Activated naive CD4-positive, alpha-beta T cell treated with anti-CD3 and anti-CD28 coated beads, Interleukin-2, amount 50 U/mL, for 72 hours (primary cell): ENCODE measurements around the gene EPS15. TPM values are rescaled to one million over a fixed set of nuclear protein-coding genes. Genes with fewer than 3 reads are reported as not detected.
A peak's percentile ranks its signal among the peaks of the same experiment; 100 is the strongest.
"Not testable (repeated sequence)": the region's sequence is repeated elsewhere in the genome, so short reads cannot be mapped to it uniquely, and the experiment has no call there.

Source experiments
- ATAC-seq, 2 donors: fragments of 150-1000 bp; cut with Tn5 transposase; 2 replicates each; pipeline ENCODE4 v1.10.0; 2021; ENCODE audit warnings: mild to moderate bottlenecking in 2 of 2, moderate library complexity in 2 of 2
- DNase-seq, 2 donors: peaks; one replicate each; pipeline ENCODE4 v3.0.0; 2021 to 2022; ENCODE audit warnings: low spot score in 2 of 2
- H3K27ac Mint-ChIP-seq, 2 donors: one replicate each; pipeline ENCODE4 v1.8.0; 2022; ENCODE audit warnings: mild to moderate bottlenecking in 2 of 2, mixed read lengths in 2 of 2
- H3K36me3 Mint-ChIP-seq, 2 donors: one replicate each; pipeline ENCODE4 v1.8.0; 2022; ENCODE audit warnings: mixed read lengths in 2 of 2
- H3K9me3 Mint-ChIP-seq, 2 donors: one replicate each; pipeline ENCODE4 v1.8.0; 2022; ENCODE audit warnings: mixed read lengths in 2 of 2
- total RNA-seq, 2 donors: library from RNA; stranded (reverse); gene quantifications; one replicate each; pipeline ENCODE4 v1.2.3, GENCODE V29; 2022

Gene EPS15
- 10 to 100 TPM; 56.4 to 59.9 TPM for total RNA-seq

DNA sequence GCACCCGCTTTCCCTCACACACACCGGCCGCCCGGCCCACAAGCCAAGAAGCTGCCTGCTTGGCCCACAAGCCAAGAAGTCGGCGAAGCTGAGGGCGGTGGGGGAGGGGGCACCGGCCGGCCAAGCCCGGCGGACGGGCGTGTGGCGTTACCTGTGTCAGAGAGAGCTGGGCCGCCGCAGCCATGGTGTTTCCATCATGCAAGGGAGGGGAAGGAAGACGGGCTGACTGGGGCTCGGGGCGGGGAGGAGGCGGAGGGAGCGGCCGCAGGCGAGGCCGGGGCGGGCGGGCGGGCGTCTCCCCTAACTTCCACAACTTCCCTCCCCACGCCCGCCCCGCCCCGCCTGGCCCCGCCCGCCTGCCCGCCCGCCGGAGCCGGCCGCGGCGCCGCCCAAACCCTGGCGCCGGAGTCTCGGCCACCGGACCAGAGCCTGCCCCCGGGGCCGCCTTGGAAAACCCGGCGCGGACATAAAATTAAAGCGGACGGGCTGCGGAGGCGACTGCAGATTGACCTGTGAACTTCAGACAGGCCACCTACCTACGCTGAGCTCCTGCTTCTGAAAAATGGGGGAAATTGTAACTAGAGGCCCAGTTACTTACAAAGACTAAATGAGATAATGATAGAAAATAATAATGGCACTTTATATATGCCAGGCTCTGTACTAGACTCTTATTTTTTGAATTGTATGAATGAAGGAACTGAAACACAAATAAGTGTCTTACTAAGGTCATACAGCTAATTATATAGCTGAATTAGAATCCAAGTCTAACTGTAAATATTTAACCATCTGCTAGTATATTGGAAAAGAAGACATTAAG lies at the start of gene EPS15:
Gene EPS15, minus strand, starts transcription at position 219 of the 817 bp plus-strand sequence. Its CDS starts 35 bp downstream, at position 184.
- Mint-ChIP-seq H3K36me3 (peaks cover 14 to 21% of the 10 kb centered on the region in 2 donors), H3K27ac (peak within 1 kb of the TSS; percentile 94 to 98), H3K9me3 (peaks cover 0 to 9% of the 10 kb centered on the region in 2 donors)
- ATAC-seq, result peak; percentile 86 to 89
- DNase-seq, result peak; percentile 87 to 93

DNA sequence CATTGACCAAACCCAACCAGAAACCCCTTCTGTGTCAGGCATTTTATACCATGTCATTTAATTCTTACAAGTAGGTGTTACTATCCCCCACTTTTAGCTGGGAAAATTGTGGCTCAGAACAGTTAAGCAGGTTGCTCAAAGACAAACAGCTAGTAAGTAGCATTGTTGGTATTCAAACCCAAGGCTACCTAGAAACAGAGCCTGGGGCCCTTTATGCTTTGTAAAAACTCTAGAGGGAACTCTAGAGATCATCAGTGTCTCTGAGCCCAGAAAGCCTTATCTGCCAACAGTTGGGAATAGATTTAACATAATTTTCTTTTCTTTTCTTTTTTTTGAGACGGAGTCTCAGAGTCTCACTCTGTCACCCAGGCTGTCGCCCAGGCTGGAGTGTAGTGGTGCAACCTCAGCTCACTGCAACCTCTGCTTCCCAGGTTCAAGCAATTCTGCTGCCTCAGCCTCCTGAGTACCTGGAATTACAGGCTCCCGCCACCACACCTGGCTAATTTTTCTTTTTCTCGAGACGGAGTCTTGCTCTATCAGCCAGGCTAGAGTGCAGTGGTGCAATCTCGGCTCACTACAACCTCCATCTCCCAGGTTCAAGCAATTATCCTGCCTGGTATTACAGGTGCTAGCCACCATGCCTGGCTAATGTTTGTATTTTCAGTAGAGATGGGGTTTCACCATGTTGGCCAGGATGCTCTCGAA lies 49.3 kb upstream of the EPS15 start:
- Mint-ChIP-seq H3K27ac (peak overlapping the region in 1 of 2 donors; percentile 92), H3K9me3 (no peaks in the 10 kb centered on the region), H3K36me3 (no peaks in the 10 kb centered on the region)
- ATAC-seq, result no peak
- no peak for DNase-seq

DNA sequence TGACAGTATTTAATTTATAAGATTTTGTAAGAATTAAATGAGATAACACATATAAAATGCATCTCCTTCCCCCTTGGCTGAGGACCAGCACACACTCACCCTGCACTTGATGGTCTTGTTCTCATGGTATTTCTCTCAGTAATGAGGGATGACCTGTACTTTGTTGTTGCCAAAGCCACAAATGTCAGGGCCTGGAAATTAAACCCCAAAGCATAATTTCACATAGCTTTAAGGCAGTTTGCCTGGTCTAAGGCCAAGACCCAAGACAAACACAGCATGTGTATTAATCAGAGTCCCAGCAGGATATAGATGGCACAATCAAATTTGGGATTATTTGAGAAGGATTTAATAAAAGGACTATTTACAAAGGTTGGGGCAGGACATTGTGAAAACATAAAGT lies 48.6 kb upstream of the EPS15 start:
- ATAC-seq (no peak), DNase-seq (no peak)
- no peaks in the 10 kb centered on the region for H3K9me3 Mint-ChIP-seq
- H3K36me3 Mint-ChIP-seq, result no peaks in the 10 kb centered on the region
- H3K27ac Mint-ChIP-seq, result no peak overlapping the region

DNA sequence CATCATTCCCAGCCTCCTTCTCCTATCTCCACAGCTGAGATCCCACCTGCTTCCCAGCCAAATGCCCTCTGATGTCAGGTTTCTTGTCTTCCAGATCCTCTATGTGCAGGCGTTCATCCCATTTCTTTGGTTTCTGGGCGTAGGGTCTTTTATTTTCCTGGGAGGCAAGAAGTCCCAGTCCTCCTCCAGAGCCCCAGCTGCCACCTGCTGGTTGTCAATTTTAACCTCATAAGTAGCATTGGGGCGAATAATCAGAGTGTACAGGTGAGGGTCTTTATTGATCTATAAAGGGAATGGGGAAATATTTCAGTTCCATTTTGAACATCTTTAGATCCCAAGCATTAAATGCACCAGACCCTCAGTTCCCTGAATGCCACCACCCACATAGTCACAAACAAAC lies 47.2 kb upstream of the EPS15 start:
- no peak overlapping the region for H3K27ac Mint-ChIP-seq
- no peaks in the 10 kb centered on the region for H3K36me3 Mint-ChIP-seq
- DNase-seq, result no peak
- no peak for ATAC-seq
- H3K9me3 Mint-ChIP-seq, result no peaks in the 10 kb centered on the region

DNA sequence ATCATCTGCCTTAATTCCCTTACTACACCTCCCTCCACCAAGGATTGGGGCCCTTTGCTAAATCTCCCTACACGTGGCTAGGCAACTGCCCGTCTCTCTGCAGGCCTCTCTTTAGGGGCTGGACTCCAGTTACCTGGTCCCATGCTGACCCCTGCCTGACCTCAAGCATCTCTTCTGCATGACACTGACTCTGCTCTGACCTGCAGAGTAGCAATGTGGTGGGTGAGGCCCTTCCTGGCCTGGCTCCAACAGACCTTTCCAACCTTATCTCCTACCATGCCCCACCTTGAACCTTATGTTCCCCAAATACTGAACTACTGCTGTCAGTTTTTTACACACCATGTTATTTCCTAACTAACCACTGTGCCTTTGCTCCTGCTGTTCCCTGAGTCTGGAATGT lies 45.9 kb upstream of the EPS15 start:
- H3K36me3 Mint-ChIP-seq, result no peaks in the 10 kb centered on the region
- H3K27ac Mint-ChIP-seq, result no peak overlapping the region
- DNase-seq (no peak), ATAC-seq (no peak)
- H3K9me3 Mint-ChIP-seq, result no peaks in the 10 kb centered on the region

DNA sequence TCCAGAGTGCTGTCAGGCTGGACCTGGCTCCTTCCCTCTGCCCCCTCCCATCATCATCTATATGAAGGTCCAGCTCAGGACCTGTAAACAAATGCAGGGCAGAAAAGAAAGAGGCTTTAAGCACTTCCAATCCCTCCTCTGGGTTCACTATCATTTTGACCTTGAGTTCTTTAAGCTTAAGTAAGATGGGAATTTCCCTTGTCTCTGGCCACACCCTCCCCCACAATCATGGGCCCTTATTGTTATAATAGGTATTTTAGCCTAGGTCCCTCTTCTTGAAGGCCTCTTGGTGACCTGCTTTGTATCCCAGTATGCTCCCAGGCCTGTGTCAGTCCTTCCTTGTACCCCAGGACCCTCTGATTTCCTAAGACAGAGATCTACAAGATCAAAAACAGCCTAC lies 45.1 kb upstream of the EPS15 start:
- Mint-ChIP-seq H3K9me3 (no peaks in the 10 kb centered on the region), H3K27ac (peak overlapping the region in 1 of 2 donors; percentile 81), H3K36me3 (no peaks in the 10 kb centered on the region)
- peak in 1 of 2 donors; percentile 68 for ATAC-seq
- DNase-seq, result no peak

DNA sequence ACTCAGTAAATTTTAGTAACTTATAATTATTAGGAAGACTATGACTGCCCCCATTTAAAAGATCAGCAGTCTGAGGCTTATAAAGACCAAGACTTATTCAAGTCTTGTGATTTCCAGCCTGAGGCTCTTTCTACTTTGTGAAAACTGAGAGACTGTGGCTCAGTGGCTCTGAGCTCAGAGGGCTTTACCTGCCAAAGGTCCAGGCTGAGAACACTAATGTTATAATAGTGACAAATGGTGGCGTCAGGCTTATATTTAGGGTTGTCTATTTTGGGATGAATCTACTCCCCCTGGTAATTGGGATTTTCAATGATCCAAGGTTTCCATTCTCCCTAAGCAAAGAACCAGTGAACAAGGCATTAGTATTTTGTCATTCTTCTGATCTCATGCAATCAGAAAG lies 42.6 kb upstream of the EPS15 start:
- Mint-ChIP-seq H3K9me3 (no peaks in the 10 kb centered on the region), H3K27ac (no peak overlapping the region), H3K36me3 (no peaks in the 10 kb centered on the region)
- DNase-seq (no peak), ATAC-seq (no peak)

DNA sequence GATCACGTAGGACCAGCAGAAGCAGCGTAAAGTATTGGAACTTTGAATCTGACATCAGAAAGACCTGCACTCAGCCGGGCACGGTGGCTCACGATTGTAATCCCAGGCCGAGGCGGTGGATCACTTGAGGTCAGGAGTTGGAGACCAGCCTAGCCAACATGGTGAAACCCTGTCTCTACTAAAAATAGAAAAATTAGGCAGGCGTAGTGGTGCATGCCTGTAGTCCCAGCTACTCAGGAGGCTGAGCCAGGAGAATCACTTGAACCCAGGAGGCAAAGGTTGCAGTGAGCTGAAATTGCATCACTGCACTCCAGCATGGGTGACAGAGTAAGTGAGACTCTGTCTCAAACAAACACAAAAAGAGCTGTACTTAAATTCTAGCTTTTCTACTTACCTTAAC lies 41.8 kb upstream of the EPS15 start:
- not testable (repeated sequence) for H3K27ac Mint-ChIP-seq, H3K36me3 Mint-ChIP-seq, H3K9me3 Mint-ChIP-seq

DNA sequence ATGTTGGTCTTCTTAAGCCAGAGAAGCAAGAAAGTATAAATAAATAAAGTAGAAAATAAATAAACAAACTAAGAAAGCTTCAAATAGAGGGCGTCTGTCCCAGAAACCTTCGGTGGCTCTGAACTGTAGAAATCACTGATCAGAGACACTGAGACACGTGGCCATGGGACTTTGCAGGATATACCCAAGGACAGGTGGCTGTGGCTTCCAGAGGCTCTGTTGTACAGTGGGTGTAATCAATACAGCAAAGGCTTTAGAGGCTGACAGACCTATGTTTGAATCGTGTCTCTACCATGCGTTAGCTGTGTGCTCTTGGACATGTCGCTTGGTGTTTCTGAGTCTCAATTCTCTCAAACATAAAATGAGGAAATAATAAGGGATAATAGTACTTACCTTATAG lies 41.0 kb upstream of the EPS15 start:
- DNase-seq (no peak), ATAC-seq (no peak)
- Mint-ChIP-seq H3K36me3 (no peaks in the 10 kb centered on the region), H3K27ac (no peak overlapping the region), H3K9me3 (no peaks in the 10 kb centered on the region)

More for the DNA sequence above, 41.8 kb upstream of the EPS15 start:
- DNase-seq, ATAC-seq: not testable (repeated sequence)

DNA sequence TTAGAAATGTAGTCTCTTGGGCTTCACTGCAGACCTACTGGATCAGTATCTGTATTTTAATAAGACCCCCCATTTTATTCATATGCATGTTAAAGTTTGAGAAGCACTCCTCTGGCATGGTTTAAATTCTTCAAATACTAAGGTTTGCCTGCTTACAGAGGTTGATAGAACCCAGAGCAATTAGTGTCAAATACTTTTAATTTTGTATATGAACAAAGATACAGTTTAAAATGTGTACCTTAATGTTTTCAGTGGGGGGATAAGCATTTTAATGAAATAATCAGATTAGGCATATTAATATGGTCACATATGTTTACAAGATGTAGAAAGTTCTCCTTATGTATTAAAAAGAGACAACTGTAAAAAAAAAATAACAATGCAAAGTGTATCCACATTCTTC lies 40.4 kb upstream of the EPS15 start:
- ATAC-seq (no peak), DNase-seq (no peak)
- Mint-ChIP-seq H3K9me3 (no peaks in the 10 kb centered on the region), H3K36me3 (no peaks in the 10 kb centered on the region), H3K27ac (no peak overlapping the region)

DNA sequence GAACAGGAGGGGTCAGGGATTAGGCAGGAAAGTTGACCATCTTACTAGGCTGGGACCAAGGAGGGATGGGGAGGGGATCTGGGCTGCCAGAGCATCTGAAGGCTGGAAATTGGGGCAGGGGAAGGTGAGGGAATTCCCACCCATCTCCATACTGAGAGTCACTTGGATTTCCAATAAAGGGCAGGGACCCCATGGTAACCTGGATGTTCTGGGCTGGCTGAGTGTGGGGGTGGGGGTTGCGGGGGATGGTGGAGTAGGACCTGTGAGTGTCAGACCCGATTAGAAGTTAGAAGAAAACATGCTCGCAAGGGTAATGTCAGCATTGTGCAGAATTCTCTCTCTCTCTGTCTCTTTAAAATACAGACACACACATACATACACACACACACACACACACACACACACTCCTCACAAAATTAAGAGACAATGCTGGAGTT lies 40.0 kb upstream of the EPS15 start:
- ATAC-seq, result no peak
- H3K27ac Mint-ChIP-seq, result peak overlapping the region in 1 of 2 donors; percentile 68

DNA sequence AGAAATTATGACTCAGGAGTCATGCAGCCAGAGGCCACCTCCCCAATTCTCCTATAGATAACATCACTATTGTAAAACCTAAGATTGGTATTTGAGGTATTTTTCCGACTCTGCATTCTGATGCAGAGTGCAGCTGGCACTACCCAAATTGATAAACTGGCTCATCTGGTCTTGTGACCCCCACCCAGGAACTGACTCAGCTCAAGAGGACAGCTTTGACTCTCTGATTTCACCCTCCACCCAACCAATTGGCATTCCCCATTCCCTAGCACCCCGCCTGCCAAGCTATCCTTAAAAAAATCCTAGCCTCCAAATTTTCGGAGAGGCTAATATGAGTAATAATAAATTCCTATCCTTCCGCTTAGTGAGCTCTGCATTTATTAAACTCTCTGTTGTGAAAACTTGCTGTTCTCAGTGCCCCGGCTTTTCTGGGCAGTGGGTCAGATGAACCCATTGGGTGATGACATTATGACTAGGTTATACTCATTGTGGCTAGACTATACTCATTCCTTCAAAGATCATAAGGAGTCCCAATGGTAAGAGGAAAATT lies 39.4 kb upstream of the EPS15 start:
- DNase-seq (peak in 1 of 2 donors; percentile 25), ATAC-seq (peak; percentile 75 to 88)
- Mint-ChIP-seq H3K27ac (peak overlapping the region in 1 of 2 donors; percentile 68), H3K9me3 (no peaks in the 10 kb centered on the region), H3K36me3 (no peaks in the 10 kb centered on the region)

More for the DNA sequence above, 40.0 kb upstream of the EPS15 start:
- DNase-seq, result no peak
- no peaks in the 10 kb centered on the region for H3K9me3 Mint-ChIP-seq
- H3K36me3 Mint-ChIP-seq, result no peaks in the 10 kb centered on the region

DNA sequence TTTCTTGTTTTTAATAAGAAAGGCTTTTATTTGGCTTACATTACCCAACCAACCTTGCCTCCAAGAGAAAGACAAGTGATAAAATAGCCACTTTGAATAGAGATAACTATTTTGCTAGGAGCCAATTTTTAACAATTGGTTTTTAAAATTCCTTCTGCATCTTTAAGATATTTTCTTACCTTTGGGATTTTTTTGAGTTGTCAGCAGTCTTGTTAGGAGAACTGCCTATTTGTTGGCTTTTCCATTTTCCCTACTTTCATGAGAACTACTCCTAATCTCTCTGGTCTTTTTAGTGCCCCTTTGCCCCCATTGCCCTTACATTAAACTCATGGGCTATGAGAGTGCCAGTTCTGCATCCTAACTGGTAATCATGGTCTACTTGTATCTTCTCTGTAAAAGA lies 38.1 kb upstream of the EPS15 start:
- DNase-seq, result no peak
- no peak overlapping the region for H3K27ac Mint-ChIP-seq
- peaks cover 0 to 2% of the 10 kb centered on the region in 2 donors for H3K9me3 Mint-ChIP-seq
- ATAC-seq, result no peak
- peaks cover 0 to 8% of the 10 kb centered on the region in 2 donors for H3K36me3 Mint-ChIP-seq

DNA sequence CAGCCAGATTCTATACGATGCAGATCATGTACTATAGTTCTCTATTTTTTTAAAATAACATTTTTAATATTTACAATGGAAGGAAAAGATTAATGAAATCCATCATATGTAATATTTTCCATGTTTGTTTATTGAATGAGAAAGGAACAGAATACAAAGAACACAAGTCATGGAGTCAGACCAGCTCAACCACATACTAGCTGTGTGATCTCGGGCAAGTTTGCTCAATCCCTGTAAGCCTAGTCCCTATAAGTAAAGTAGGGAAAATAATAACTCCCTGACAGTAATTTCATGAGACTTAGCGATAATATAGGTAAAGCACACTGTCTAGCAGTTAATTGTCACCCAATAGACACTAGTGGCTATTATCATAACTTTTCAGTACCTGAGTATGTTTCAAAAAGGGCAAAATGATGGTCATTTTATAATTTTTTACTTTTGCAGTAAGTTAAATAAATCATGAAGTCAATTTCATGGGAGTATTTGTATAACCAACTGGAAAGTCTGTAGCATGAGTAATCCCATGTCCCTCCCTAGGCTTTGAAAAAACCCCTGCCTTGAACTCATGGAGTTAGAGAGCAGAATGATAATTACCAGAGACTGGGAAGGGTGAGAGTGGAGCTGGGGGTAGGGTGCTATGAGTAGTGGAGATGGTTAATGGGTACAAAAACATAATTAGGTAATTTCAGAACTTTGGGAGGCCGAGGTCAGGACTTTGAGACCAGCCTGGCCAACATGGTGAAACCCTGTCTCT lies 37.0 kb upstream of the EPS15 start:
- Mint-ChIP-seq H3K36me3 (peaks cover 0 to 10% of the 10 kb centered on the region in 2 donors), H3K9me3 (peaks cover 0 to 4% of the 10 kb centered on the region in 2 donors), H3K27ac (no peak overlapping the region)
- ATAC-seq, result no peak
- no peak for DNase-seq

DNA sequence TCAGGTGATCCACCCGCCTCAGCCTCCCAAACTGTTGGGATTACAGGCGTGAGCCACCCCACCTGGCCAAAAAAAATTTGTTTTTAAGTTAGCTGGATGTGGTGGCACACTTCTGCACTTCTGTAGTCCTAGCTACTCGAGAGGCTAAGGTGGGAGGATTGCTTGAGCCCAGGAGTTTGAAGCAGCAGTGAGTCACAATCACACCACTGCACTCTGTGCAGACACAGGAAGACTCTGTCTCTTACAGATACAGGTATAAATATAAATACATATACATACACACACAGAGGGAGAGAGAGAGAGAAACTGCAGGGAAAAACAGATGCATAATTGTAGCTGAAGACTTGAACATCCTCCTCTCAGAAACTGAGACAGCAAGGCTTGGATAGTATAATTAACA lies 34.8 kb upstream of the EPS15 start:
- peak in 1 of 2 donors; percentile 26 for ATAC-seq
- H3K36me3 Mint-ChIP-seq, result peaks cover 0 to 10% of the 10 kb centered on the region in 2 donors
- DNase-seq, result no peak
- peaks cover 0 to 4% of the 10 kb centered on the region in 2 donors for H3K9me3 Mint-ChIP-seq
- H3K27ac Mint-ChIP-seq, result no peak overlapping the region

DNA sequence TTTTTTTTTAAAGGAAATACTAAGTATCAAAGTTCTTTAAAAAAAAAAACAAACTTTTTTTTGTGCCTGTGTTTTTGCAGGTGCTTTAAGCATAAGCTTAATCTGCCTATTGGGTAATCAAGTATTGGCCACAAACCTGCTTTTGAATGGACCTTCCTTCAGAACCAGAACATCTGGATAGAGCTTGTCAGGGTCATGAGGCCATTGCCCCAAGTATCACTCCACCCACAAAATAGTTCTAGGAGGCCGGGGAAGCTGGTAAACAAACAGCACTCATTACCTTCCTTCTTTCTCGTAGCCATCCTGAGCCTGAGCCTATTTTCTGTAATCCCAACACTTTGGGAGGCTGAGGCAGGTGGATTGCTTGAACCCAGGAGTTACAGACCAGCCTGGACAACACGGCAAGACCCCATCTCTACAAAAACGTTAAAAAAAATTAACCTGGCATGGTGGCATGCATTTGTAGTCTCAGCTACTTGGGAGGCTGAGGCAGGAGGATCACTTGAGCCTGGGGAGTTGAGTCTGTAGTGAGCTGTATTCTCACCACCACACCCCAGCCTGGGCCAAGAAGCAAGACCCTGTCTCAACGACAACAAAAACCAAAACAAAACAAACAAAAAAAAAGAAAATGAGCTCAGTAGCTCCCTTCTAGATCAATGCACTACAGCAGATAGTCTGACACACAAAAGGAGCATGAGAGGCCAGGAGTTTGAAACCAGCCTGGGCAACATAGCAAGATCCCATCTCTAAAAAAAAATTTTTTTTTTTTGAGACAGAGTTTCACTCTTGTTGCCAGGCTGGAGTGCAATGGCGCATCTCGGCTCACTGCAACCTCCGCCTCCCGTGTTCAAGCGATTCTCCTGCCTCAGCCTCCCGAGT lies 34.1 kb upstream of the EPS15 start:
- DNase-seq (no peak), ATAC-seq (no peak)
- Mint-ChIP-seq H3K36me3 (peaks cover 0 to 10% of the 10 kb centered on the region in 2 donors), H3K27ac (no peak overlapping the region), H3K9me3 (peaks cover 0 to 4% of the 10 kb centered on the region in 2 donors)
